Activated B cell treated with CpG ODN at 0.5 μM for 24 hours (primary cell): ENCODE data around the gene CLEC18B. TPM values are rescaled to one million over a fixed set of nuclear protein-coding genes. Genes with fewer than 3 reads are reported as not detected.
"Not testable (repeated sequence)": the region's sequence is repeated elsewhere in the genome, so short reads cannot be mapped to it uniquely, and the experiment has no call there.

Source experiments
- ATAC-seq: fragments of 200-7000 bp; cut with Tn5 transposase; one replicate; pipeline ENCODE4 v1.10.0; 2021; ENCODE audit warnings: low read depth, mild to moderate bottlenecking, moderate library complexity
- CTCF ChIA-PET: fragments of 350-600 bp; sonication (Branson Sonifier 250); formaldehyde crosslinking; loops from one replicate; lab custom pipeline; 2021; ENCODE audit warnings: antibody characterized with exemption; lab: Charles Lee
- POLR2A ChIA-PET: fragments of 350-600 bp; sonication (Branson Sonifier 250); formaldehyde crosslinking; loops from one replicate; lab custom pipeline; 2021; ENCODE audit warnings: antibody characterized with exemption; lab: Charles Lee
- DNase-seq: peaks from one replicate; pipeline ENCODE4 v3.0.0; 2022
- H3K27ac Mint-ChIP-seq: one replicate; pipeline ENCODE4 v1.8.0; 2020; ENCODE audit warnings: mixed read lengths
- H3K27me3 Mint-ChIP-seq: one replicate; pipeline ENCODE4 v1.8.0; 2021; ENCODE audit warnings: mixed read lengths
- H3K36me3 Mint-ChIP-seq: one replicate; pipeline ENCODE4 v1.8.0; 2021; ENCODE audit warnings: low read depth, mixed read lengths
- H3K4me1 Mint-ChIP-seq: one replicate; pipeline ENCODE4 v1.8.0; 2021; ENCODE audit warnings: mixed read lengths
- H3K4me3 Mint-ChIP-seq: one replicate; pipeline ENCODE4 v1.8.0; 2020; ENCODE audit warnings: mild to moderate bottlenecking, mixed read lengths
- H3K9me3 Mint-ChIP-seq: one replicate; pipeline ENCODE4 v1.8.0; 2020; ENCODE audit warnings: mixed read lengths
- intact Hi-C: fragments of 100-400 bp; cut with micrococcal nuclease; formaldehyde crosslinking; loops from one replicate; pipeline ENCODE4 v1.15.1; 2024
- total RNA-seq: library from RNA; stranded (reverse); gene quantifications from 2 replicates; pipeline ENCODE4 v1.2.3, GENCODE V29; 2022
- TF ChIP-seq, protein P1 (sequence below): fragments of 200-600 bp; IDR thresholded peaks from one replicate; pipeline ENCODE4 v1.8.0; 2022; ENCODE audit warnings: antibody characterized with exemption, mild to moderate bottlenecking

CLEC18B gene
- total RNA-seq, 1 donor from 2014 or later, result 1.3 TPM

DNA sequence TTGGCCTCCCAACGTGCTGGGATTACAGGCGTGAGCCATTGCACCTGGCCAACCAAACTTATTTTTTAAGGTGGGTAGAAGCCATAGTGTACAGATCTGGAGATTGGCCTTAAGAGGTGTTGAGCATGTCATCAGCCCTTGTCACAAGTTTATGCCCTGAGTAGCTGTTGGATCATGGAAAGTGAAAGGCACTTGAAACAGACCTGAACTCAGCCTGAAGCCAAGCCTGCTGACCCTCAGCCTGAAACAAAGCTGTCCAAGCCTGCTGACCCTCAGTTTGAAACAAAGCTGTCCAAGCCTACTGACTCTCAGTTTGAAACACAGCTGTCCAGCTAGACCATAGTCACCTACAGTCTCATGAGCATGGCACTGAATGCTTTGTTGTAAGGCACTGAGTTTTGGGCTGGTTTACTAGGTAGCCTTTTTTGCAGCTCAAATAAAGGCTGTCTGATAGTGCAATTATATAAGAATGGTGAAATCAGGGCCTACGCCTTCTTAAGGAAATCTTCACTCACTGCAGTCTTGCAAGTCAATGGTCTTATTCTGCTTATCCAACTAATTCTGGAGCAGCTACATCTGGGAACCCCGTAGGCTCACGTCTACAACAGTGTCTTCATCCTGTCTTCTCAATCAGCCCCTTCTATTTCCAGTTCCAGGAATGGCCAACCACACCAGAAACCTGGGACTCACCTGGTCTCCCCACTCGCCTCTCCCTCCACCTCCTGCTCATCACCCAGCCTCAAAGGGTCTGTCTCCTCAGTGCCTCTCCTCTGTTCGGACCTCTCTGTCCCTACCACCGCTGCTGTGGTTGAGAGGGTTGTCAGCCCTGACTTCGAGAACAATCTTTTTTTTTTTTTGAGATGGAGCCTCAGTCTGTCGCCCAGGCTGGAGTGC is 48.1 kb downstream of the CLEC18B start:
- Mint-ChIP-seq H3K36me3 (no peaks in the 10 kb centered on the region), H3K4me1 (peaks cover 1% of the 10 kb centered on the region), H3K4me3 (no peak overlapping the region), H3K9me3 (no peaks in the 10 kb centered on the region), H3K27ac (no peak overlapping the region), H3K27me3 (no peaks in the 10 kb centered on the region)
- TF ChIP-seq, protein P1, sequence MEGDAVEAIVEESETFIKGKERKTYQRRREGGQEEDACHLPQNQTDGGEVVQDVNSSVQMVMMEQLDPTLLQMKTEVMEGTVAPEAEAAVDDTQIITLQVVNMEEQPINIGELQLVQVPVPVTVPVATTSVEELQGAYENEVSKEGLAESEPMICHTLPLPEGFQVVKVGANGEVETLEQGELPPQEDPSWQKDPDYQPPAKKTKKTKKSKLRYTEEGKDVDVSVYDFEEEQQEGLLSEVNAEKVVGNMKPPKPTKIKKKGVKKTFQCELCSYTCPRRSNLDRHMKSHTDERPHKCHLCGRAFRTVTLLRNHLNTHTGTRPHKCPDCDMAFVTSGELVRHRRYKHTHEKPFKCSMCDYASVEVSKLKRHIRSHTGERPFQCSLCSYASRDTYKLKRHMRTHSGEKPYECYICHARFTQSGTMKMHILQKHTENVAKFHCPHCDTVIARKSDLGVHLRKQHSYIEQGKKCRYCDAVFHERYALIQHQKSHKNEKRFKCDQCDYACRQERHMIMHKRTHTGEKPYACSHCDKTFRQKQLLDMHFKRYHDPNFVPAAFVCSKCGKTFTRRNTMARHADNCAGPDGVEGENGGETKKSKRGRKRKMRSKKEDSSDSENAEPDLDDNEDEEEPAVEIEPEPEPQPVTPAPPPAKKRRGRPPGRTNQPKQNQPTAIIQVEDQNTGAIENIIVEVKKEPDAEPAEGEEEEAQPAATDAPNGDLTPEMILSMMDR, result no peak
- ChIA-PET CTCF (no interaction called here), POLR2A (interaction anchor here (0.6 kb wide), 1 partner anchor 51 kb away, joined by 7 read pairs; no protein-coding TSS in a partner anchor)
- DNase-seq, result no peak
- ATAC-seq, result no peak
- intact Hi-C loops, result no loop called here

DNA sequence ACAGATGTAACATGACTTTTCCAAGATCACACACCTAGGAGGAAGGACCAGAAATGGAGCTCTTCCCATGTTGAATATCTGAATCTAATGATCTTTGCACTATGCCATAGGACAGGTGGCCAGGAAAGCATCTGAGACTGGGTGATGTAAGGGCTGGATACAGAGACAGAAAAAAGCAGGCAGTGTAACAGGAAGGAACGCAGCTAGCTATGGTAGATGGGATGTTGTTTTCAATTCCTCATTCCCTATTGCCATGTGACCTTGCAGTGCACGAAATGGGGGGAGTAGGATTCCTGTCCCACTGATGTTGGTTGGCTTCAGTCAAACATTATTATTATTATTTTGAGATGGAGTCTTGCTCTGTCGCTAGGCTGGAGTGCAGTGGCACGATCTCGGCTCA is 48.9 kb downstream of the CLEC18B start:
- TF ChIP-seq, protein P1, result no peak
- intact Hi-C loops, result no loop called here
- ATAC-seq (no peak), DNase-seq (no peak)
- Mint-ChIP-seq H3K4me1 (peaks cover 3% of the 10 kb centered on the region), H3K4me3 (no peak overlapping the region), H3K9me3 (no peaks in the 10 kb centered on the region), H3K27ac (no peak overlapping the region), H3K27me3 (no peaks in the 10 kb centered on the region), H3K36me3 (no peaks in the 10 kb centered on the region)
- POLR2A ChIA-PET, result no interaction called here
- CTCF ChIA-PET, result no interaction called here

DNA sequence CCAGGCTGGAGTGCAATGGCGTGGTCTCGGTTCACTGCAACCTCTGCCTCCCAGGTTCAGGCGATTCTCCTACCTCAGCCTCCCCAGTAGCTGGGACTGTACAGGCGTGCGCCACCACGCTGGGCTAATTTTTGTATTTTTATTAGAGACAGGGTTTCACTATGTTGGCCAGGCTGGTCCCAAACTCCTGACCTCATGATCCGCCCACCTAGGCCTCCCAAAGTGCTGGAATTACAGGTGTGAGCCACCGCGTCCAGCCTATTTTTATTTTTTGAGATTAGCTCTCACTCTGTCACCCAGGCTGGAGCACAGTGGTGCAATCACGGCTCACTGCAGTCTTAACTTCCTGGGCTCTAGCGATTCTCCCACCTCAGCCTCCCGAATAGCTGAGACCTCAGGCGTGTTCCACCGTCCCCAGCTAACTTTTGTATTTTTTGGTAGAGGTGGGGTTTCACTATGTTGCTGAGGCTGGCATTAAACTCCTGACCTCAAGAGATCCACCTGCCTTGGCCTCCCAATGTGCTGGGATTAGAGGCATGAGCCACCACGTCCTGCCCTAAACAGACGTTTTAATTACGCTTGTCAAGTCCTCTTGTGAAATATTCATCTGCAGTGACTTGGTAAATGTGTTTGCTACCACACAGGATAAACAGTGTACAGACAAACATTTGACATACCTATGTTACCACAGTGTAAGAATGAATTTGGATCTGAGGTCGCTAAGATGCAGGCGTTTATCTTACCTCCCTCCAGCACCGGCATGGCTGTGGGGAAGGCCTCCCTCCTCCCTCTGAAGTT is 50.7 kb downstream of the CLEC18B start:
- H3K9me3 Mint-ChIP-seq, H3K4me1 Mint-ChIP-seq, ATAC-seq, H3K4me3 Mint-ChIP-seq, DNase-seq, intact Hi-C loops, H3K36me3 Mint-ChIP-seq, H3K27me3 Mint-ChIP-seq, H3K27ac Mint-ChIP-seq, CTCF ChIA-PET, POLR2A ChIA-PET: not testable (repeated sequence)

DNA sequence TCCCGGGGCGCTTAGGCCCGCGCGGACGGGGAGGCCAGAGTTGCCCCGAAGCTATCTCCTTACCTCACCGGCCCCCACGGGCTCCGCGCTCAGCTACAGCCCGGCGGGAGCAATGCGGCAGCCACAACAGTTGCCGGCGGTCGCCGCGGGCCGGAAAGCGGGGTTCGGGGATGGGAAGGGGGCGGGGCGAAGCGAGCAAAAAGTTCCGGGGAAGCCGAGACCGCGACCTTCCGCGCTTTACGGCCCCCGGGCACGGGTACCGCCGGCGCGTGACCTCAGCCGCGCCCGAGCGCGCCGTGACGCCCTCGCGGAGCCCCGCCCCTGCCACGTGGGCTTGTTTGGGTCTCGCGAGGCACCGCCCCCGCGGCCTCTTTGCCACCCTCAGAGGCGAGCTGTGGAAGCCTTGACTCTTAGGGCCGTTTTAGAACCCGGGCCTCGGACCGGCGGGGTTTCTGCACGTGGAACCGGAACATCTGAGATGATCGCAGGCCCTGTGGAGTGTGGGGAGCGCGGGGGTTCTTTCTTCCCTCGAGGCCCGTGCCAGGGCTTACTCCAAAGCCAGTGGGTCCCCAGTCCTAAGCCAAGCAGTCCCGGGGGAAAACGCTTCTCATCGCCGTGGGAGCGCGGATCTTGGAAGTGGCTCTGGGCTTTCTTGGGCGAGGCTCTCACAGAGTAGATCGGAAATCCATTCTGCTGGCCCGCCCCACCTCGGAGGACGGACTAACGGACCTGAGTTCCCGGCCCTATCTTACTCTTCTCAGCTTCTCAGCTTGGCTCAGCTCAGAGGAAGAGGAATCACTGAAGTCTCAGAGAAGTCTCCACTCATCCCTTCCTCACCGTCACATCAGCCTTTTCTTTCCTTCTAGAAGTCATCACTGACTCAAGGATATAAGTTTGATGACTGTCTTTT is 53.0 kb downstream of the CLEC18B start:
- H3K36me3 Mint-ChIP-seq, H3K27me3 Mint-ChIP-seq, POLR2A ChIA-PET, H3K9me3 Mint-ChIP-seq, CTCF ChIA-PET: not testable (repeated sequence)
- DNase-seq (peak; percentile 93), ATAC-seq (peak; percentile 92)
- Mint-ChIP-seq H3K4me1 (peaks cover 11% of the 10 kb centered on the region), H3K27ac (peak overlapping the region; percentile 72), H3K4me3 (peak overlapping the region; percentile 87)
- intact Hi-C loops, result loop anchor here (1.0 kb wide), 1 partner anchor 72 kb away; the partner anchor contains the start of gene PSMD7

DNA sequence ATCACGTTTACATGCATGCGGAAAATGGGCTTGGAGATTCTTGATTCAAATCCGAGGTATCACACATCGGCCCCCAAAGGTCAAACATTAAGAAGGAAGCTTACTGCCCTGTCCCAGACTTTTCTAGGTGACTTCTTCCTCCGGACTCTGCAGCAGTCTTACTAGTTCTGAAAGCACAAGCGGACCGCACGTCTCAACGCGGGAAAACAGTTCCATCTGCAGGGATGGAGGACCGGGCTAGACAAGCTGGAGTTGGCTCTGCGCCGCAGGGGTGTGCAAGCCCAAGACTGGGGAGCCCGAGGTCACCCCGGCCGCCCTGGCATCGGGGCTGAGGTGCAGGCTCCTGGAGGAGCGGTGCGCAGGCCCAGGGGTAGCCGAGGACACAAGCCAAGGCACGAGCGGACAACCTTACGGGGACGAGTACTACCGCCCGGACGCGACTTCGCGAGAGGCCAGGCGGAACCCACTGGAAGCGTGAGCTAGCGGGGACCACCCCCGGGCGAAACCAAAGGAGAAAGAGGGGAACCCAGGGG is 53.7 kb downstream of the CLEC18B start:
- intact Hi-C loops, result loop anchor here (1.0 kb wide), 1 partner anchor 71 kb away; the partner anchor contains the start of gene PSMD7
- H3K27me3 Mint-ChIP-seq, H3K9me3 Mint-ChIP-seq, DNase-seq, POLR2A ChIA-PET, CTCF ChIA-PET, H3K36me3 Mint-ChIP-seq: not testable (repeated sequence)
- Mint-ChIP-seq H3K4me1 (peaks cover 11% of the 10 kb centered on the region), H3K4me3 (peak overlapping the region; percentile 87), H3K27ac (peak overlapping the region; percentile 65)
- ATAC-seq, result peak; percentile 21

DNA sequence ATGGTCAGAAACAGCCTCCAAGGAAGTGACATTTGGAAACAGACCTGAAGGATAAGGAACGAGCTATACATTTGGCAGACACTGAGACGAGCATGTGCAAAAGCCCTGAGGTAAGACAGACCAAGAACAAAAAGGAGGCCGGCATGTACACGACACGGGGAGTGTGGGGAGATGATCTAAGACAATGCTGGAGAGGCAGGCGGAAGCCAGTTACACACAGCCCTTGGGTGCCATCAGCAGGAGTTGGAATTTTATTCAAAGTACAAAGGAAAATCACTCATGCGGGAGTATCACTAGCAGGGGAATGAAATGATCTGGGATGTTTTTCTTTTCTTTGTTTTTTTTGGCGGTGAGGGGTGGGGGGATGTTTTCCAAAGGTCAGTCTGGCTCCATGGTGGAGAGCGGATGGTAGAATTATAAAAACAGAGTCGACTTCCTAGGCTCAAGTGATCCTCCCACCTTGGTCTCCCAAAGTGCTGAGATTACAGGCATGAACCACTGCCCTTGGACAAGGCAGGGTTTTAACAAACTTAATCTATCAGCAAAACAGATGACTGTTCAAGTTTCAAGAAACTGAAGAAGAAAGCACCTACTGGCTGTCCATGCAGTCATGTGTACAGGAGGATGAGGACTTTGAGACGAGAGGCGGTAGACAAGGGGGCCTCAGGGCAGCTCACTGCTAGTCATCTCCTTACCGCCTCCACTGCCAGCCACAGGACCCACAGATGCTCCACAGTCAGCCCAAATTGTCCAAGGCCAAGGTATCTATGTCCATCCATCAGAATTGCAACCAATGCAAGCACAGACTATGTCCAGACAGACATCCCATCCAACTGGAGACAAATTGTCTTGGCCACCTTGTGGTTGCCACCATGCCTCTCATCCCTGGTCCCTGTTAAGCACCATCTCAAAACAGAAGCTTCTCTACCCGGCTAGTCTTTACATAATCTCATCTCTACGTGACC is 59.4 kb downstream of the CLEC18B start:
- H3K27me3 Mint-ChIP-seq, H3K4me3 Mint-ChIP-seq, H3K9me3 Mint-ChIP-seq, DNase-seq, CTCF ChIA-PET, H3K4me1 Mint-ChIP-seq, POLR2A ChIA-PET, intact Hi-C loops, ATAC-seq, H3K27ac Mint-ChIP-seq: not testable (repeated sequence)
- peaks cover 24% of the 10 kb centered on the region for H3K36me3 Mint-ChIP-seq
